H1 (cell line): ENCODE data around the gene REG4. TPM values are rescaled to one million over a fixed set of nuclear protein-coding genes. Genes with fewer than 3 reads are reported as not detected.

Experiments
- CTCF ChIA-PET: fragments of 300-600 bp; sonication (Branson Sonifier 250); formaldehyde crosslinking; loops from one replicate; lab custom pipeline; 2021; ENCODE audit not compliant: partially characterized antibody; lab: Charles Lee
- POLR2A ChIA-PET: fragments of 300-600 bp; sonication (Branson Sonifier 250); formaldehyde crosslinking; loops from one replicate; lab custom pipeline; 2021; ENCODE audit warnings: inconsistent platforms; ENCODE audit not compliant: partially characterized antibody; lab: Charles Lee
- DNase-seq, 2 experiments: peaks; one replicate each; pipeline versions ENCODE4 v3.0.0 to v3.0.0-alpha.2; 2010 to 2022; ENCODE audit warnings: low spot score in 2 of 2, low read depth in 1 of 2, mixed read lengths in 1 of 2
- FAIRE-seq: peaks from 2 replicates; lab custom pipeline; 2011; peaks lifted over from hg19 to GRCh38; lab: Jason Lieb, UNC
- H2AFZ ChIP-seq: 2 replicates; pipeline ENCODE4 v1.8.1; 2012; ENCODE audit warnings: low read length, inconsistent platforms
- H2AK5ac ChIP-seq: 2 replicates; pipeline ENCODE4 v1.6.1; 2013; ENCODE audit warnings: low read depth, low read length
- H2BK120ac ChIP-seq: replicated peaks from 2 replicates; pipeline ENCODE3; 2013; ENCODE audit warnings: low read depth, low read length, inconsistent platforms
- H2BK12ac ChIP-seq: 2 replicates; pipeline ENCODE4 v1.6.1; 2013; ENCODE audit warnings: low read depth, low read length
- H2BK15ac ChIP-seq: 2 replicates; pipeline ENCODE4 v1.6.1; 2013; ENCODE audit warnings: low read length
- H2BK20ac ChIP-seq: 2 replicates; pipeline ENCODE4 v1.6.1; 2013; ENCODE audit warnings: low read length
- H2BK5ac ChIP-seq: 2 replicates; pipeline ENCODE4 v1.6.1; 2013; ENCODE audit warnings: low read depth, low read length
- H3K14ac ChIP-seq: 2 replicates; pipeline ENCODE4 v1.6.1; 2013; ENCODE audit warnings: inconsistent platforms; ENCODE audit not compliant: insufficient read length
- H3K18ac ChIP-seq: 2 replicates; pipeline ENCODE4 v1.6.1; 2013; ENCODE audit warnings: low read length; ENCODE audit errors: extremely low read depth
- H3K23ac ChIP-seq: 2 replicates; pipeline ENCODE4 v1.6.1; 2013; ENCODE audit warnings: inconsistent platforms; ENCODE audit not compliant: insufficient read length
- H3K23me2 ChIP-seq: 2 replicates; pipeline ENCODE4 v1.6.1; 2013; ENCODE audit warnings: low read depth, low read length
- H3K27ac ChIP-seq: 2 replicates; pipeline ENCODE4 v1.6.1; 2011; ENCODE audit warnings: low read depth, low read length, inconsistent platforms
- H3K27me3 ChIP-seq, 4 experiments: replicated peaks in 1 of 4; 1 replicate in 1 of 4; 2 replicates in 3 of 4; pipeline versions ENCODE4 v1.6.1 to v1.8.1; 2011 to 2013; ENCODE audit warnings: low read length in 3 of 4, mild to moderate bottlenecking in 3 of 4, inconsistent platforms in 2 of 4, mixed read lengths in 2 of 4, moderate library complexity in 1 of 4; ENCODE audit not compliant: control insufficient read depth in 3 of 4, insufficient read depth in 3 of 4; ENCODE audit errors: extremely low read depth in 1 of 4
- H3K36me3 ChIP-seq, 4 experiments: 2 replicates each; pipeline versions ENCODE4 v1.6.1 to v1.8.1; 2011 to 2013; ENCODE audit warnings: mild to moderate bottlenecking in 4 of 4, low read length in 3 of 4, moderate library complexity in 2 of 4, control low read depth in 1 of 4, inconsistent platforms in 1 of 4; ENCODE audit not compliant: insufficient read depth in 4 of 4, control insufficient read depth in 2 of 4
- H3K4ac ChIP-seq: replicated peaks from 2 replicates; pipeline ENCODE3; 2013; ENCODE audit warnings: low read length, low read depth, mixed read lengths, inconsistent platforms; ENCODE audit not compliant: insufficient read length
- H3K4me1 ChIP-seq, 4 experiments: replicated peaks in 1 of 4; 1 replicate in 1 of 4; 2 replicates in 3 of 4; pipeline versions ENCODE4 v1.6.1 to v1.8.1; 2011 to 2013; ENCODE audit warnings: low read length in 3 of 4, inconsistent platforms in 2 of 4, mixed read lengths in 1 of 4; ENCODE audit not compliant: insufficient read depth in 4 of 4, control insufficient read depth in 3 of 4
- H3K4me2 ChIP-seq, 2 experiments: 2 replicates each; pipeline versions ENCODE4 v1.6.1 to v1.8.1; 2011 to 2013; ENCODE audit warnings: low read depth in 2 of 2, low read length in 2 of 2, control low read depth in 1 of 2, inconsistent platforms in 1 of 2, mild to moderate bottlenecking in 1 of 2; ENCODE audit not compliant: insufficient read depth in 1 of 2
- H3K4me3 ChIP-seq, 4 experiments: fragments of 200-600, 300-600 bp in 1 of 4; sonication (generic), shearing (Covaris generic), sonication (Bioruptor Twin) in 1 of 4; 2 replicates each; pipeline versions ENCODE4 v1.5.1 to v1.8.1; 2011 to 2016; ENCODE audit warnings: low read length in 4 of 4, low read depth in 3 of 4, control low read depth in 2 of 4, inconsistent platforms in 2 of 4, mild to moderate bottlenecking in 2 of 4, mixed read lengths in 1 of 4, moderate library complexity in 1 of 4; ENCODE audit not compliant: insufficient read depth in 2 of 4; ENCODE audit errors: extremely low read depth in 1 of 4
- H3K56ac ChIP-seq: replicated peaks from 2 replicates; pipeline ENCODE3; 2013; ENCODE audit warnings: low read depth, mild to moderate bottlenecking, mixed read lengths, low read length, inconsistent platforms; ENCODE audit not compliant: insufficient read length
- H3K79me1 ChIP-seq: 2 replicates; pipeline ENCODE4 v1.6.1; 2013; ENCODE audit warnings: low read depth, low read length, control low read depth
- H3K79me2 ChIP-seq, 2 experiments: 2 replicates each; pipeline versions ENCODE4 v1.6.1 to v1.8.1; 2012 to 2013; ENCODE audit warnings: low read length in 2 of 2, mild to moderate bottlenecking in 2 of 2, inconsistent platforms in 1 of 2; ENCODE audit not compliant: insufficient read depth in 2 of 2, control insufficient read depth in 1 of 2
- H3K9ac ChIP-seq, 4 experiments: replicated peaks in 1 of 4; 1 replicate in 1 of 4; 2 replicates in 3 of 4; pipeline versions ENCODE4 v1.6.1 to v1.8.1; 2011 to 2013; ENCODE audit warnings: low read depth in 3 of 4, low read length in 3 of 4, control low read depth in 2 of 4, mild to moderate bottlenecking in 2 of 4, moderate library complexity in 2 of 4, inconsistent platforms in 1 of 4; ENCODE audit errors: extremely low read depth in 1 of 4
- H3K9me3 ChIP-seq, 2 experiments: 2 replicates each; pipeline versions ENCODE4 v1.6.1 to v1.8.1; 2012 to 2013; ENCODE audit warnings: mild to moderate bottlenecking in 2 of 2, moderate library complexity in 2 of 2, control low read depth in 1 of 2, inconsistent platforms in 1 of 2, low read depth in 1 of 2, low read length in 1 of 2, mixed read lengths in 1 of 2; ENCODE audit not compliant: insufficient read depth in 2 of 2
- H4K20me1 ChIP-seq, 2 experiments: replicated peaks in 1 of 2; 2 replicates each; pipeline versions ENCODE3 to v1.8.1; 2011 to 2013; ENCODE audit warnings: inconsistent platforms in 2 of 2, low read length in 2 of 2, mild to moderate bottlenecking in 1 of 2; ENCODE audit not compliant: insufficient read depth in 2 of 2, control insufficient read depth in 1 of 2
- H4K5ac ChIP-seq: 2 replicates; pipeline ENCODE4 v1.6.1; 2013; ENCODE audit warnings: low read length, low read depth, mixed read lengths, inconsistent platforms; ENCODE audit not compliant: insufficient read length
- H4K8ac ChIP-seq: 2 replicates; pipeline ENCODE4 v1.8.0; 2013; ENCODE audit warnings: mild to moderate bottlenecking, moderate library complexity, low read length, inconsistent platforms; ENCODE audit not compliant: insufficient read depth; ENCODE audit errors: extremely low read depth
- H4K91ac ChIP-seq: replicated peaks from 2 replicates; pipeline ENCODE3; 2013; ENCODE audit warnings: low read length, mixed read lengths, inconsistent platforms; ENCODE audit not compliant: insufficient read length
- CHD2 ChIP-seq: IDR thresholded peaks from 2 replicates; pipeline ENCODE4 v1.6.1; 2012; ENCODE audit warnings: low read length, improper control_type of control experiment
- CREB1 ChIP-seq: IDR thresholded peaks from 2 replicates; pipeline ENCODE4 v1.6.1; 2012; ENCODE audit warnings: inconsistent platforms
- HDAC6 ChIP-seq: IDR thresholded peaks from one replicate; pipeline ENCODE4 v1.7.1; 2012; ENCODE audit warnings: low read depth, mild to moderate bottlenecking, inconsistent platforms, low read length, moderate library complexity
- KDM5A ChIP-seq: fragments of 200-600 bp; IDR thresholded peaks from 2 replicates; pipeline ENCODE4 v1.7.1; 2012; ENCODE audit warnings: mild to moderate bottlenecking, low read length, inconsistent platforms, mixed read lengths
- NANOG ChIP-seq: IDR thresholded peaks from 2 replicates; pipeline ENCODE4 v1.6.1; 2011; ENCODE audit warnings: low read length, low read depth, mild to moderate bottlenecking, inconsistent platforms; ENCODE audit not compliant: insufficient read depth, poor library complexity, severe bottlenecking
- RFX5 ChIP-seq: IDR thresholded peaks from 2 replicates; pipeline ENCODE4 v1.6.1; 2011; ENCODE audit warnings: low read depth, low read length, improper control_type of control experiment, borderline replicate concordance
- RNF2 ChIP-seq: fragments of 200-900, 300-1000 bp; sonication (generic); IDR thresholded peaks from 2 replicates; pipeline ENCODE4 v1.7.1; 2016; ENCODE audit warnings: borderline replicate concordance, low read depth, mild to moderate bottlenecking, antibody characterized with exemption, low read length; ENCODE audit not compliant: poor library complexity, severe bottlenecking; ENCODE audit errors: missing control alignments
- SRF ChIP-seq: IDR thresholded peaks from 2 replicates; pipeline ENCODE4 v1.6.1; 2011; ENCODE audit warnings: mild to moderate bottlenecking, low read depth, low read length, moderate library complexity
- WGBS, 2 experiments: shearing (Covaris generic) in 1 of 2; methylation state at CpG; one replicate each; pipeline versions ENCODE4 v1.1.6 to v1.1.7; 2013 to 2015; ENCODE audit warnings: low lambda C conversion rate in 2 of 2, mixed read lengths in 2 of 2, inconsistent platforms in 1 of 2, low coverage in 1 of 2, missing lambda C conversion rate in 1 of 2; ENCODE audit not compliant: insufficient replicate concordance in 2 of 2, insufficient coverage in 1 of 2, insufficient read length in 1 of 2; ENCODE audit errors: extremely low coverage in 1 of 2, missing lambda C conversion rate in 1 of 2; 5-methylcytosine and 5-hydroxymethylcytosine counted together
- polyA plus RNA-seq, 7 experiments: library from polyadenylated mRNA; depleted of rRNA in 3 of 7; stranded (reverse) in 5 of 7; unstranded in 2 of 7; fragments of >200 nt in 5 of 7; fragments of 200-250 nt in 2 of 7; gene quantifications; 1 replicate in 5 of 7; 2 replicates in 1 of 7; 4 replicates in 1 of 7; pipeline versions ENCODE4 v1.2.1 to v1.2.3, GENCODE V29; 2011 to 2013; ENCODE audit warnings: missing spikeins in 2 of 7, mixed read lengths in 2 of 7
- total RNA-seq: library from RNA; stranded (reverse); fragmentation: NEBNext Ultra II Directional; extraction: Animal tissue kit (Norgen Biotek cat#: 25700); gene quantifications from 2 replicates; pipeline ENCODE4 v1.2.1, GENCODE V29; 2021
- TF ChIP-seq, protein P1 (sequence below): IDR thresholded peaks from 2 replicates; pipeline ENCODE4 v1.6.1; 2011; ENCODE audit warnings: low read depth, mild to moderate bottlenecking, low read length; ENCODE audit not compliant: insufficient read depth
- TF ChIP-seq, protein P2 (sequence below): IDR thresholded peaks from 2 replicates; pipeline ENCODE4 v1.6.1; 2012; ENCODE audit warnings: inconsistent platforms

The REG4 gene
- total and polyA plus RNA-seq, 2 of the 8 experiments (the other 6 are each of a cell fraction or from before 2014, with no cell fraction given): not detected

DNA sequence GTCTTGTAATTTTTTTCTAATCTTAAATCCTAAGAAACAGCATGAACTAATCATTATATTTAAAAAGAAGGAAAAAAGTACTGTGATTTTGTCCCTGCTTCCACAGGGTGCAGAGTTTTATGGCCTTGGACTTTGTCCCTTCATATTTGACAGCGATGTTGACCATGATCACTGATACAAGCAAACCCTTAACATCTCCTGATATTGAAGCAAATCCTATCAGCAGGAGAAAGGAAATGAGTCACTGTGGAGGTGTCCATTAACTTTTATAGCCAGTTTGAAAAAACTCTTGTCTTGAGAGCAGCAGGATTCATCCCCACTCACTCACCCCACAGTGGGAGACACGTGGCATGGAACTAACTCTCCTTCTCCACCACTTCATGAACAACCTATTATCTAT lies 5.1 kb upstream of the REG4 start:
- no peak overlapping the region for H3K4me2 ChIP-seq

More for the DNA sequence above, 5.1 kb upstream of the REG4 start:
- no peak for FAIRE-seq
- TF ChIP-seq, protein P1, sequence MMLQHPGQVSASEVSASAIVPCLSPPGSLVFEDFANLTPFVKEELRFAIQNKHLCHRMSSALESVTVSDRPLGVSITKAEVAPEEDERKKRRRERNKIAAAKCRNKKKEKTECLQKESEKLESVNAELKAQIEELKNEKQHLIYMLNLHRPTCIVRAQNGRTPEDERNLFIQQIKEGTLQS: no peak
- TF ChIP-seq RFX5: no peak
- TF ChIP-seq NANOG: no peak
- TF ChIP-seq SRF: no peak
- TF ChIP-seq, protein P2, sequence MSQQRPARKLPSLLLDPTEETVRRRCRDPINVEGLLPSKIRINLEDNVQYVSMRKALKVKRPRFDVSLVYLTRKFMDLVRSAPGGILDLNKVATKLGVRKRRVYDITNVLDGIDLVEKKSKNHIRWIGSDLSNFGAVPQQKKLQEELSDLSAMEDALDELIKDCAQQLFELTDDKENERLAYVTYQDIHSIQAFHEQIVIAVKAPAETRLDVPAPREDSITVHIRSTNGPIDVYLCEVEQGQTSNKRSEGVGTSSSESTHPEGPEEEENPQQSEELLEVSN: no peak
- no peak for TF ChIP-seq RNF2
- no peak for TF ChIP-seq KDM5A
- TF ChIP-seq HDAC6: no peak
- TF ChIP-seq CHD2: no peak
- TF ChIP-seq CREB1: no peak
- TF ChIP-seq, all 59 proteins: peak for 0
- Histone ChIP-seq H2AFZ (no peak overlapping the region), H3K79me1 (no peaks in the 10 kb centered on the region), H2BK120ac (no peak overlapping the region), H2AK5ac (no peak overlapping the region), H3K9ac (no peak overlapping the region), H3K27ac (no peak overlapping the region), H3K36me3 (no peaks in the 10 kb centered on the region), H3K23me2 (no peaks in the 10 kb centered on the region), H3K79me2 (no peaks in the 10 kb centered on the region), H4K8ac (no peak overlapping the region), H2BK12ac (no peak overlapping the region), H3K23ac (no peak overlapping the region), H3K9me3 (no peaks in the 10 kb centered on the region), H3K4ac (no peak overlapping the region), H2BK15ac (no peak overlapping the region), H3K14ac (no peak overlapping the region), H2BK5ac (no peak overlapping the region), H4K91ac (no peak overlapping the region), H3K18ac (no peak overlapping the region), H2BK20ac (no peak overlapping the region), H3K56ac (no peak overlapping the region), H3K4me1 (no peaks in the 10 kb centered on the region), H4K5ac (no peak overlapping the region), H3K4me3 (no peak overlapping the region), H3K27me3 (peaks cover 0 to 2% (median 0%) of the 10 kb centered on the region in 4 experiments; a peak in 1 of 7 replicates), H4K20me1 (no peaks in the 10 kb centered on the region)
- DNase-seq: no peak
- WGBS, 2 experiments: 73% methylated on average over 2 of the region's 2 CpGs; no CpG with 5 or more reads in 1 of the 2 experiments
- ChIA-PET POLR2A (no interaction called here), CTCF (interaction anchor here (1.1 to 2.0 kb wide), 4 partner anchors 8 to 541 kb away, joined by 4 to 7 read pairs (median 5); no protein-coding TSS in a partner anchor)
